B cell (primary cell): Measurements from ENCODE around the gene STX7.

Source experiments
- CTCF ChIP-seq: fragments of 200-600 bp; IDR thresholded peaks from one replicate; pipeline ENCODE4 v1.8.0; 2022; ENCODE audit warnings: antibody characterized with exemption, mild to moderate bottlenecking
- EZH2 ChIP-seq: IDR thresholded peaks from 2 replicates; pipeline ENCODE4 v1.6.1; 2012; ENCODE audit warnings: borderline replicate concordance, low read depth, mild to moderate bottlenecking, moderate library complexity, low read length; ENCODE audit not compliant: insufficient read depth, poor library complexity, severe bottlenecking

DNA sequence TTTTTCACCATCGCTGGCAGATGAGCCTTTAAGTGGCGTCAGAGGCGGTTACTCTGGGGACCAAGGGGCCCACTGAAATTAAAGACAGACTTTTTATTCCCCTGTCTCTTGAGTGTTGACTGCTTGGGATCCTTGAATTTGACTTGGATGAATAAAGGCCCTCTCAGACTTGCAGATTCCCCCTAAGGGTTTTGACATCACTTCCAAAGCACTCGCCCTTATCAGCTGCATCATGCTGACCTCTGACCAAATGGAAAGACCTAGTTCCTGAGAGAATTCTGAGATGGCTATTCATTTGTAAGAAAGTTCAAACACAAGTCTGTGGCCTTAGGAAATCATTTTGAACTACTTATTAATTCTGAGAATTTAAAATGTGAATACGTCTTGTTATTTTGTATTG is 98.2 kb downstream of the STX7 start:
- TF ChIP-seq CTCF (no peak), EZH2 (no peak)
